Panc1 (cell line): Measurements from ENCODE around the gene CYP26C1. TPM values are rescaled to one million over a fixed set of nuclear protein-coding genes. Genes with fewer than 3 reads are reported as not detected.
"Not testable (repeated sequence)": the region's sequence is repeated elsewhere in the genome, so short reads cannot be mapped to it uniquely, and the experiment has no call there.

Experiments used
- ATAC-seq: fragments of 200-7000 bp; cut with Tn5 transposase; 2 replicates; pipeline ENCODE4 v1.9.1; 2020; ENCODE audit warnings: mild to moderate bottlenecking, moderate library complexity
- BruUV-seq: library from RNA; stranded (reverse); fragments of 400-500 nt; replicated peaks from 2 replicates; lab custom pipeline; 2021; lab: Mats Ljungman, UMichigan
- CTCF ChIA-PET: fragments of 300-600 bp; sonication (Branson Sonifier 250); formaldehyde crosslinking; loops from one replicate; lab custom pipeline; 2022; ENCODE audit warnings: antibody characterized with exemption; lab: Charles Lee
- POLR2A ChIA-PET: fragments of 300-600 bp; sonication (Branson Sonifier 250); formaldehyde crosslinking; loops from one replicate; lab custom pipeline; 2022; ENCODE audit warnings: antibody characterized with exemption; lab: Charles Lee
- DNase-seq: peaks from one replicate; pipeline ENCODE4 v3.0.0-alpha.2; 2010; ENCODE audit warnings: low read depth, low spot score
- H3K27ac ChIP-seq: 2 replicates; pipeline ENCODE4 v1.5.1; 2011; ENCODE audit warnings: mild to moderate bottlenecking, low read length, inconsistent platforms
- H3K27me3 ChIP-seq: fragments of 200-500 bp; sonication (Bioruptor generic); 2 replicates; pipeline ENCODE4 v1.6.0; 2014; ENCODE audit warnings: low read length, inconsistent platforms; ENCODE audit not compliant: control insufficient read depth, insufficient read depth
- H3K36me3 ChIP-seq: fragments of 200-500 bp; sonication (Bioruptor generic); 2 replicates; pipeline ENCODE4 v1.5.1; 2014; ENCODE audit warnings: inconsistent platforms, mild to moderate bottlenecking, low read length, moderate library complexity; ENCODE audit not compliant: control insufficient read depth, insufficient read depth
- H3K4me1 ChIP-seq: 2 replicates; pipeline ENCODE4 v1.5.1; 2011; ENCODE audit warnings: inconsistent platforms, mild to moderate bottlenecking, low read length, moderate library complexity; ENCODE audit not compliant: control insufficient read depth, insufficient read depth
- H3K4me3 ChIP-seq, 2 experiments: 2 replicates each; pipeline ENCODE4 v1.5.1; 2011 to 2012; ENCODE audit warnings: low read depth in 2 of 2, low read length in 2 of 2, mild to moderate bottlenecking in 2 of 2, inconsistent platforms in 1 of 2, moderate library complexity in 1 of 2
- H3K9me3 ChIP-seq: fragments of 200-500 bp; sonication (Bioruptor generic); 2 replicates; pipeline ENCODE4 v1.5.1; 2014; ENCODE audit warnings: low read depth, mild to moderate bottlenecking, inconsistent platforms, low read length, moderate library complexity; ENCODE audit not compliant: control insufficient read depth, insufficient read depth
- POLR2AphosphoS5 ChIP-seq: IDR thresholded peaks from 2 replicates; pipeline ENCODE4 v1.6.1; 2012; ENCODE audit warnings: mild to moderate bottlenecking, low read depth, low read length, moderate library complexity
- SIN3A ChIP-seq: IDR thresholded peaks from 2 replicates; pipeline ENCODE4 v1.6.1; 2012; ENCODE audit warnings: low read depth, mild to moderate bottlenecking, low read length, moderate library complexity, borderline replicate concordance; ENCODE audit not compliant: insufficient read depth
- TCF7L2 ChIP-seq: IDR thresholded peaks from 2 replicates; pipeline ENCODE4 v1.6.1; 2011; ENCODE audit warnings: mild to moderate bottlenecking, low read depth, low read length, inconsistent platforms
- in situ Hi-C: cut with HindIII; loops from 2 replicates; pipeline ENCODE4 v1.10.0; 2016; ENCODE audit warnings: low sequenced_read_pairs, low pct_unique_long_range_greater_than_20kb
- intact Hi-C: fragments of 100-400 bp; cut with micrococcal nuclease; formaldehyde crosslinking; loops from one replicate; pipeline ENCODE4 v1.10.0; 2022; ENCODE audit not compliant: unreplicated experiment
- total RNA-seq: library from RNA; stranded (reverse); gene quantifications from one replicate; pipeline ENCODE4 v1.2.1, GENCODE V29; 2021; ENCODE audit not compliant: unreplicated experiment
- TF ChIP-seq, protein P1 (sequence below): fragments of 450-650 bp; IDR thresholded peaks from 2 replicates; pipeline ENCODE4 v1.5.1; 2017; ENCODE audit warnings: mild to moderate bottlenecking
- TF ChIP-seq, protein P2 (sequence below), 2 experiments: IDR thresholded peaks; 2 replicates each; pipeline ENCODE4 v1.6.1; 2011 to 2012; ENCODE audit warnings: low read depth in 2 of 2, control low read depth in 1 of 2, low read length in 1 of 2, mild to moderate bottlenecking in 1 of 2, moderate library complexity in 1 of 2; ENCODE audit not compliant: insufficient read depth in 1 of 2

Gene CYP26C1
- total RNA-seq, 1 experiment from 2014 or later = 1.1 TPM

DNA sequence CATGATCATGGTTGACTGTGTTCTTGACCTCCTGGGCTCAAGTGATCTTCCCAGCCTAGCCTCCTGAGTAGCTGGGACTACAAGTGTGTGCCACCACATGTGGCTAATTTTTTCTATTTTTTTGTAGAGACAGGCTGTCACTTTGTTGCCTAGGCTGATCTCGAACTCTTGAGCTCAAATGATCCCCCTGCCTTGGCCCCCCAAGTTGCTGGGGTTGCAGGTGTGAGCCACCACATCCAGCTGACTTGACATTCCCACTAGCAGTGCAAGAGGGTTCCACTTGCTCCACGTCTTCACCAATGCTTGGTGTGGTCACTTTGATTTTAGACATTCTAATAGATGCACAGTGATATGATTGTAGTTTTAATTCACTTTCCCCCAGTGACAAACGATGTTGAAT is 38.2 kb downstream of the CYP26C1 start:
- in situ Hi-C loops = no loop called here
- ChIA-PET POLR2A (no interaction called here), CTCF (no interaction called here)
- Histone ChIP-seq H3K4me3 (no peak overlapping the region), H3K4me1 (no peaks in the 10 kb centered on the region), H3K36me3 (no peaks in the 10 kb centered on the region), H3K27ac (no peak overlapping the region), H3K27me3 (no peaks in the 10 kb centered on the region), H3K9me3 (peaks cover 5% of the 10 kb centered on the region; the same call in 1 of the 2 replicates)
- no TSS peak for BruUV-seq
- TF ChIP-seq POLR2AphosphoS5 (no peak), SIN3A (no peak), TCF7L2 (no peak)
- TF ChIP-seq, protein P1, sequence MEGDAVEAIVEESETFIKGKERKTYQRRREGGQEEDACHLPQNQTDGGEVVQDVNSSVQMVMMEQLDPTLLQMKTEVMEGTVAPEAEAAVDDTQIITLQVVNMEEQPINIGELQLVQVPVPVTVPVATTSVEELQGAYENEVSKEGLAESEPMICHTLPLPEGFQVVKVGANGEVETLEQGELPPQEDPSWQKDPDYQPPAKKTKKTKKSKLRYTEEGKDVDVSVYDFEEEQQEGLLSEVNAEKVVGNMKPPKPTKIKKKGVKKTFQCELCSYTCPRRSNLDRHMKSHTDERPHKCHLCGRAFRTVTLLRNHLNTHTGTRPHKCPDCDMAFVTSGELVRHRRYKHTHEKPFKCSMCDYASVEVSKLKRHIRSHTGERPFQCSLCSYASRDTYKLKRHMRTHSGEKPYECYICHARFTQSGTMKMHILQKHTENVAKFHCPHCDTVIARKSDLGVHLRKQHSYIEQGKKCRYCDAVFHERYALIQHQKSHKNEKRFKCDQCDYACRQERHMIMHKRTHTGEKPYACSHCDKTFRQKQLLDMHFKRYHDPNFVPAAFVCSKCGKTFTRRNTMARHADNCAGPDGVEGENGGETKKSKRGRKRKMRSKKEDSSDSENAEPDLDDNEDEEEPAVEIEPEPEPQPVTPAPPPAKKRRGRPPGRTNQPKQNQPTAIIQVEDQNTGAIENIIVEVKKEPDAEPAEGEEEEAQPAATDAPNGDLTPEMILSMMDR = no peak
- TF ChIP-seq, protein P2, sequence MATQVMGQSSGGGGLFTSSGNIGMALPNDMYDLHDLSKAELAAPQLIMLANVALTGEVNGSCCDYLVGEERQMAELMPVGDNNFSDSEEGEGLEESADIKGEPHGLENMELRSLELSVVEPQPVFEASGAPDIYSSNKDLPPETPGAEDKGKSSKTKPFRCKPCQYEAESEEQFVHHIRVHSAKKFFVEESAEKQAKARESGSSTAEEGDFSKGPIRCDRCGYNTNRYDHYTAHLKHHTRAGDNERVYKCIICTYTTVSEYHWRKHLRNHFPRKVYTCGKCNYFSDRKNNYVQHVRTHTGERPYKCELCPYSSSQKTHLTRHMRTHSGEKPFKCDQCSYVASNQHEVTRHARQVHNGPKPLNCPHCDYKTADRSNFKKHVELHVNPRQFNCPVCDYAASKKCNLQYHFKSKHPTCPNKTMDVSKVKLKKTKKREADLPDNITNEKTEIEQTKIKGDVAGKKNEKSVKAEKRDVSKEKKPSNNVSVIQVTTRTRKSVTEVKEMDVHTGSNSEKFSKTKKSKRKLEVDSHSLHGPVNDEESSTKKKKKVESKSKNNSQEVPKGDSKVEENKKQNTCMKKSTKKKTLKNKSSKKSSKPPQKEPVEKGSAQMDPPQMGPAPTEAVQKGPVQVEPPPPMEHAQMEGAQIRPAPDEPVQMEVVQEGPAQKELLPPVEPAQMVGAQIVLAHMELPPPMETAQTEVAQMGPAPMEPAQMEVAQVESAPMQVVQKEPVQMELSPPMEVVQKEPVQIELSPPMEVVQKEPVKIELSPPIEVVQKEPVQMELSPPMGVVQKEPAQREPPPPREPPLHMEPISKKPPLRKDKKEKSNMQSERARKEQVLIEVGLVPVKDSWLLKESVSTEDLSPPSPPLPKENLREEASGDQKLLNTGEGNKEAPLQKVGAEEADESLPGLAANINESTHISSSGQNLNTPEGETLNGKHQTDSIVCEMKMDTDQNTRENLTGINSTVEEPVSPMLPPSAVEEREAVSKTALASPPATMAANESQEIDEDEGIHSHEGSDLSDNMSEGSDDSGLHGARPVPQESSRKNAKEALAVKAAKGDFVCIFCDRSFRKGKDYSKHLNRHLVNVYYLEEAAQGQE (IDR thresholded peaks at IDR 0.05; ENCODE audit: insufficient read depth in 1 of 2, low read depth in 2 of 2, low read length in 1 of 2) = no peak
- DNase-seq = no peak
- intact Hi-C loops = no loop called here
- no peak for ATAC-seq

- H3K36me3 ChIP-seq = no peaks in the 10 kb centered on the region
- peaks cover 8% of the 10 kb centered on the region; the same call in 1 of the 2 replicates for H3K9me3 ChIP-seq
- H3K27me3 ChIP-seq = no peaks in the 10 kb centered on the region
- ATAC-seq = no peak
- no peak overlapping the region for H3K4me3 ChIP-seq
- no peak overlapping the region for H3K27ac ChIP-seq
- in situ Hi-C loops (no loop called here), intact Hi-C loops (no loop called here)
- ChIA-PET CTCF (no interaction called here), POLR2A (no interaction called here)
- no TSS peak for BruUV-seq
- H3K4me1 ChIP-seq = no peaks in the 10 kb centered on the region
- DNase-seq = no peak
- TF ChIP-seq, protein P2 (IDR thresholded peaks at IDR 0.05; ENCODE audit: insufficient read depth in 1 of 2, low read depth in 2 of 2, low read length in 1 of 2) = no peak
- TF ChIP-seq POLR2AphosphoS5 = no peak
- TF ChIP-seq TCF7L2 = no peak
- TF ChIP-seq, protein P1 = no peak
- no peak for TF ChIP-seq SIN3A
Measured at GRCh38 chr10:93099670-93100069, 39.1 kb downstream of the CYP26C1 start.

DNA sequence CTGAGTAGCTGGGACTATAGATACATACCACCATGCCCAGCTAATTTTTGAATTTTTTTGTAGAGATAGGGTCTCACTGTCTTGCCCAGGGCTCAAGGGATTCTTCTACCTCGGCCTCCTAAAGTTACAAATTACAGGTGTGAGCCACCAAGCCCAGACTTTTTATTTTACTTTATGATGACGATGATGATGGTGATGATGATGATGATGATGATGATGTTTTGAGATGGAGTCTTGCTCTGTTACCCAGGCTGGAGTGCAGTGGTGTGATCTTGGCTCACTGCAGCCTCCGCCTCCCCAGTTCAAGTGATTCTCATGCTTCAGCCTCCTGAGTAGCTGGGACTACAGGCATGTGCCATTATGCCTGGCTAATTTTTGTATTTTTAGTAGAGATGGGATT is 40.5 kb downstream of the CYP26C1 start:
- H3K27me3 ChIP-seq, H3K9me3 ChIP-seq, CTCF ChIA-PET, in situ Hi-C loops, intact Hi-C loops, H3K4me1 ChIP-seq, POLR2A ChIA-PET, H3K36me3 ChIP-seq, DNase-seq, H3K27ac ChIP-seq, ATAC-seq, BruUV-seq, H3K4me3 ChIP-seq: not testable (repeated sequence)
